Heart left ventricle (tissue), 13 donors: ENCODE measurements around the gene COBL.

Experiments
- POLR2A ChIP-seq, 2 donors: fragments of 450-650 bp; IDR thresholded peaks; one replicate each; pipeline ENCODE4 v1.6.1; 2017; ENCODE audit warnings: antibody characterized with exemption in 2 of 2, mild to moderate bottlenecking in 2 of 2, moderate library complexity in 2 of 2
- TF ChIP-seq, protein P1 (sequence below), 12 donors: fragments of 200-600 bp; sonication (generic) in 4 of 12; IDR thresholded peaks; one replicate each; pipeline versions ENCODE4 v1.5.0 to v1.8.0; 2018 to 2022; ENCODE audit warnings: antibody characterized with exemption in 12 of 12, mild to moderate bottlenecking in 5 of 12
- donor health status: ischemic (EF 13 %, LVEDD 7.1; RV severe dilation, severe dysfunction).
- donor health status: DM: no; HTN: yes; CAD: no.
- donor health status: DM: no; HTN: no; CAD: no.
- donor health status: ischemic (EF 25% LVEDD 6.9; RV normal size, moderate dysfunction).
- donor health status: ischemic (EF 25% LVEDD 5.7; RV mildly dilated, moderate dysfunction).
- donor health status: ischemic (EF 35%, LVEDD 5.7; RV mildly dilated, moderate dysfunction).
- donor health status: nonischemic (EF 11% LVEDD 7.7; RV severe dilation, severe dysfunction).
- donor health status: DM: yes; HTN: yes; CAD: no.
- donor health status: PGD.
- donor health status: ischemic (EF 29% LVEDD 5.4; RV normal size, mild dysfunction).
- donor health status: nonischemic (EF 23%, LVEDD 6.1; RV moderate dilation, normal function).

DNA sequence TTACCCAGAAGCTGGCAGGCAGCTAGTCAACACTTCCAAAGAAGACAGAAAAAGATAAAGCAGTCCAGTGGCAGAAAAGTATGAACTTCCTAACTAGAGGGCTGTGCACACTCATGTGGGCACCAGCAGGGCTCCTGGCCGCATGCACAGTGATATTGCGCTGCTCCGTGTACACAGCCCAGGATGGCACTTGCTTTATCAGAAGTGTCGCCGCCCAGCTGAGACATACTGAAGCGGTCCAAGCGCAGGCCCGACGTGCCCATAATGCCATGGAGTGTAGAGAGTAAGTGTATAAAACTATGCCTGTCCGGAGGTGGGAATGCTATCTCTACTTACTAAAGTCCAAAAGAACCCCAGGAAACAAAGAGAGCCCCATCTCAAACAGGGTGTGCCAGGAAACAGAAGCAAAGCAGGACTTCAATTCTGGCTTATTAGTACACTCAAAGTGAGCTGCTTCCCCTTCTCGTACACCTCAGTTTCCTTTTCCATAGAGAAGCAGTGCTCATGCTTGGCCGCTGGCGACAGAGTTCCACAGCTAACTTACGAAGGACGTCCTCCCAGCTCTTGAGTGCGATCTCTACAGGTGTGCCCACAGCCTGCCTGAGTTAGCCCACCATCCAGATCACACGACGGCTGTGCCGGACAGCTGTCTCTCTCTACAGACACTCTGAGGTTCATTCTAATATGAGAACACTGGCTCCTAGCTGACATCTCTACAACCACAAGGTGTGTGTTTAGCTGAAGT, 234.3 kb downstream of the COBL start:
- TF ChIP-seq, protein P1, sequence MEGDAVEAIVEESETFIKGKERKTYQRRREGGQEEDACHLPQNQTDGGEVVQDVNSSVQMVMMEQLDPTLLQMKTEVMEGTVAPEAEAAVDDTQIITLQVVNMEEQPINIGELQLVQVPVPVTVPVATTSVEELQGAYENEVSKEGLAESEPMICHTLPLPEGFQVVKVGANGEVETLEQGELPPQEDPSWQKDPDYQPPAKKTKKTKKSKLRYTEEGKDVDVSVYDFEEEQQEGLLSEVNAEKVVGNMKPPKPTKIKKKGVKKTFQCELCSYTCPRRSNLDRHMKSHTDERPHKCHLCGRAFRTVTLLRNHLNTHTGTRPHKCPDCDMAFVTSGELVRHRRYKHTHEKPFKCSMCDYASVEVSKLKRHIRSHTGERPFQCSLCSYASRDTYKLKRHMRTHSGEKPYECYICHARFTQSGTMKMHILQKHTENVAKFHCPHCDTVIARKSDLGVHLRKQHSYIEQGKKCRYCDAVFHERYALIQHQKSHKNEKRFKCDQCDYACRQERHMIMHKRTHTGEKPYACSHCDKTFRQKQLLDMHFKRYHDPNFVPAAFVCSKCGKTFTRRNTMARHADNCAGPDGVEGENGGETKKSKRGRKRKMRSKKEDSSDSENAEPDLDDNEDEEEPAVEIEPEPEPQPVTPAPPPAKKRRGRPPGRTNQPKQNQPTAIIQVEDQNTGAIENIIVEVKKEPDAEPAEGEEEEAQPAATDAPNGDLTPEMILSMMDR (IDR thresholded peaks at IDR 0.05), result peak in 3 of 12 donors; percentile 9 to 41 (median 23)
- no peak for TF ChIP-seq POLR2A (IDR thresholded peaks at IDR 0.05)
